GM06990 (cell line): ENCODE results near the gene ZNF282.

ENCODE experiments used
- DNase-seq: peaks from one replicate; pipeline ENCODE4 v3.0.0-alpha.2; 2011; ENCODE audit not compliant: insufficient read length; ENCODE audit errors: extremely low read depth
- H3K27me3 ChIP-seq: replicated peaks from 2 replicates; pipeline ENCODE4 v1.6.0; 2011; ENCODE audit warnings: low read length; ENCODE audit not compliant: control insufficient read depth, insufficient read depth
- H3K36me3 ChIP-seq: 2 replicates; pipeline ENCODE4 v1.5.1; 2011; ENCODE audit warnings: low read length; ENCODE audit not compliant: control insufficient read depth, insufficient read depth
- H3K4me3 ChIP-seq: replicated peaks from 2 replicates; pipeline ENCODE4 v1.5.1; 2011; ENCODE audit warnings: low read depth, mild to moderate bottlenecking, control low read depth, low read length
- TF ChIP-seq, protein P1 (sequence below): IDR thresholded peaks from 2 replicates; pipeline ENCODE4 v1.5.1; 2011; ENCODE audit warnings: low read length, control low read depth, mild to moderate bottlenecking, inconsistent platforms; ENCODE audit not compliant: insufficient read depth, poor library complexity, severe bottlenecking

The ZNF282 gene

GRCh38 chr7:149196151-149196704 lies 882 bp downstream of the ZNF282 start:
- Histone ChIP-seq H3K27me3 (no peaks in the 10 kb centered on the region), H3K4me3 (peak overlapping the region; percentile 89), H3K36me3 (peaks cover 11% of the 10 kb centered on the region)
- DNase-seq: peak; percentile 35
- TF ChIP-seq, protein P1, sequence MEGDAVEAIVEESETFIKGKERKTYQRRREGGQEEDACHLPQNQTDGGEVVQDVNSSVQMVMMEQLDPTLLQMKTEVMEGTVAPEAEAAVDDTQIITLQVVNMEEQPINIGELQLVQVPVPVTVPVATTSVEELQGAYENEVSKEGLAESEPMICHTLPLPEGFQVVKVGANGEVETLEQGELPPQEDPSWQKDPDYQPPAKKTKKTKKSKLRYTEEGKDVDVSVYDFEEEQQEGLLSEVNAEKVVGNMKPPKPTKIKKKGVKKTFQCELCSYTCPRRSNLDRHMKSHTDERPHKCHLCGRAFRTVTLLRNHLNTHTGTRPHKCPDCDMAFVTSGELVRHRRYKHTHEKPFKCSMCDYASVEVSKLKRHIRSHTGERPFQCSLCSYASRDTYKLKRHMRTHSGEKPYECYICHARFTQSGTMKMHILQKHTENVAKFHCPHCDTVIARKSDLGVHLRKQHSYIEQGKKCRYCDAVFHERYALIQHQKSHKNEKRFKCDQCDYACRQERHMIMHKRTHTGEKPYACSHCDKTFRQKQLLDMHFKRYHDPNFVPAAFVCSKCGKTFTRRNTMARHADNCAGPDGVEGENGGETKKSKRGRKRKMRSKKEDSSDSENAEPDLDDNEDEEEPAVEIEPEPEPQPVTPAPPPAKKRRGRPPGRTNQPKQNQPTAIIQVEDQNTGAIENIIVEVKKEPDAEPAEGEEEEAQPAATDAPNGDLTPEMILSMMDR: no peak

GRCh38 chr7:149196705-149197171 lies 1.4 kb downstream of the ZNF282 start:
- TF ChIP-seq, protein P1: no peak
- H3K36me3 ChIP-seq: peaks cover 13% of the 10 kb centered on the region
- H3K4me3 ChIP-seq: peak overlapping the region; percentile 89
- DNase-seq: peak; percentile 41
- no peaks in the 10 kb centered on the region for H3K27me3 ChIP-seq

GRCh38 chr7:149197675-149198074 lies 2.3 kb downstream of the ZNF282 start:
- H3K4me3 ChIP-seq: no peak overlapping the region
- DNase-seq: no peak
- H3K27me3 ChIP-seq: no peaks in the 10 kb centered on the region
- TF ChIP-seq, protein P1: no peak
- peaks cover 15% of the 10 kb centered on the region for H3K36me3 ChIP-seq

DNA sequence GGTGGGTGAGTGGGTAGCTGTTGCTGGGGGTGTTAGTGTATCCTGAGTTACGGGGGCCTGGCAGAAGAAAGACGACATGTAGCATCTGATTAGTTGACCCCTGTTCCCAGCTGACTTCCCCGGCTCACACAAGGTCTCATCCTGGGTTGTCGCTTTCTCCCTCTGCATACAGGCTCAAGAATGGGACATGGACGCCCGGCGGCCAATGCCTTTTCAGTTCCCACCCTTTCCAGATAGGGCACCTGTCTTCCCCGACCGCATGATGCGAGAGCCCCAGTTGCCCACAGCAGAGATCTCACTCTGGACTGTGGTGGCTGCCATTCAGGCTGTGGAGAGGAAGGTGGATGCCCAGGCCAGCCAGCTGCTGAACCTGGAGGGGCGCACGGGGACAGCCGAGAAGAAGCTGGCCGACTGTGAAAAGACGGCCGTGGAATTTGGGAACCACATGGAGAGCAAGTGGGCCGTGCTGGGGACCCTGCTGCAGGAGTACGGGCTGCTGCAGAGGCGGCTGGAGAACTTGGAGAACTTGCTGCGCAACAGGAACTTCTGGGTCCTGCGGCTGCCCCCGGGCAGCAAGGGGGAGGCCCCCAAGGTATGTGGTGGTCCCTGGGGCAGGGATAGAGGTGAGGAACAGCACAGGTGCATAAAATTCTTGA lies 2.9 kb downstream of the ZNF282 start:
- Histone ChIP-seq H3K4me3 (no peak overlapping the region), H3K27me3 (no peaks in the 10 kb centered on the region), H3K36me3 (peaks cover 19% of the 10 kb centered on the region)
- DNase-seq: no peak
- TF ChIP-seq, protein P1: no peak

GRCh38 chr7:149199234-149199995 lies 4.1 kb downstream of the ZNF282 start:
- no peak for DNase-seq
- Histone ChIP-seq H3K4me3 (no peak overlapping the region), H3K27me3 (no peaks in the 10 kb centered on the region), H3K36me3 (peaks cover 25% of the 10 kb centered on the region)
- TF ChIP-seq, protein P1: no peak
